ENCODE data around the gene REG3A.

Gene REG3A

GRCh38 chr2:79159653-79160052 is at the start of gene REG3A:
Gene REG3A, minus strand, starts transcription at chr2:79159753. Its CDS starts 348 bp downstream, at chr2:79159405.
- DNase-seq (ENCODE audit: low read depth) = no peak

GRCh38 chr2:79200762-79201161 is 41.2 kb upstream of the REG3A start:
- no peak for DNase-seq (ENCODE audit: low read depth)

GRCh38 chr2:79191816-79192215 is 32.3 kb upstream of the REG3A start:
- no peak for DNase-seq (ENCODE audit: low read depth)

- DNase-seq (ENCODE audit: low read depth) = no peak
Measured at GRCh38 chr2:79191081-79191480, 31.5 kb upstream of the REG3A start.

GRCh38 chr2:79189465-79189864 is 29.9 kb upstream of the REG3A start:
- no peak for DNase-seq (ENCODE audit: low read depth)

GRCh38 chr2:79181617-79182016 is 22.1 kb upstream of the REG3A start:
- no peak for DNase-seq (ENCODE audit: low read depth)

GRCh38 chr2:79180092-79180491 is 20.5 kb upstream of the REG3A start:
- DNase-seq (ENCODE audit: low read depth) = no peak

- no peak for DNase-seq (ENCODE audit: low read depth)
Measured at GRCh38 chr2:79179036-79179435, 19.5 kb upstream of the REG3A start.

- DNase-seq (ENCODE audit: low read depth) = no peak
Measured at GRCh38 chr2:79178076-79178674, 18.6 kb upstream of the REG3A start.

GRCh38 chr2:79171348-79171958 is 11.9 kb upstream of the REG3A start:
- DNase-seq (ENCODE audit: low read depth) = no peak

- DNase-seq (ENCODE audit: low read depth) = no peak
Measured at GRCh38 chr2:79162801-79163200, 3.2 kb upstream of the REG3A start.

GRCh38 chr2:79162132-79162531 is 2.6 kb upstream of the REG3A start:
- DNase-seq (ENCODE audit: low read depth) = no peak

GRCh38 chr2:79159030-79159429 is 523 bp downstream of the REG3A start:
- no peak for DNase-seq (ENCODE audit: low read depth)

GRCh38 chr2:79155826-79156476 is 3.6 kb downstream of the REG3A start:
- DNase-seq (ENCODE audit: low read depth) = no peak

GRCh38 chr2:79139423-79139822 is 20.1 kb downstream of the REG3A start:
- DNase-seq (ENCODE audit: low read depth) = no peak

GRCh38 chr2:79138385-79138784 is 21.2 kb downstream of the REG3A start:
- no peak for DNase-seq (ENCODE audit: low read depth)

GRCh38 chr2:79131687-79132086 is 27.9 kb downstream of the REG3A start:
- no peak for DNase-seq (ENCODE audit: low read depth)

- no peak for DNase-seq (ENCODE audit: low read depth)
Measured at GRCh38 chr2:79129804-79130203, 29.7 kb downstream of the REG3A start.

- DNase-seq (ENCODE audit: low read depth) = no peak
Measured at GRCh38 chr2:79129260-79129659, 30.3 kb downstream of the REG3A start.

- no peak for DNase-seq (ENCODE audit: low read depth)
Measured at GRCh38 chr2:79128406-79128805, 31.1 kb downstream of the REG3A start.

- no peak for DNase-seq (ENCODE audit: low read depth)
Measured at GRCh38 chr2:79125721-79125985, 33.9 kb downstream of the REG3A start.

GRCh38 chr2:79124907-79125720 is 34.4 kb downstream of the REG3A start:
- DNase-seq (ENCODE audit: low read depth) = no peak

GRCh38 chr2:79122676-79123075 is 36.9 kb downstream of the REG3A start:
- no peak for DNase-seq (ENCODE audit: low read depth)
